NCI-H446 (cell line): ENCODE measurements around the gene ILK.

ENCODE experiments used
- DNase-seq, 2 experiments: peaks; one replicate each; lab custom pipeline; 2025; lab: John Stamatoyannopoulos, UW

Gene ILK

GRCh38 chr11:6603287-6604080, at the start of gene ILK, which contains the start of gene RRP8:
TSS of gene ILK (plus strand) at chr11:6603774. CDS start at chr11:6604272, 498 bp downstream.
TSS of gene RRP8 (minus strand) at chr11:6603616. CDS start at chr11:6603502, 114 bp downstream.
- peak; percentile 67 to 88 for DNase-seq

- DNase-seq = no peak
Observed at GRCh38 chr11:6554828-6555706, 48.5 kb upstream of the ILK start.

- no peak for DNase-seq
Observed at GRCh38 chr11:6556139-6556949, 47.2 kb upstream of the ILK start.

GRCh38 chr11:6557063-6557462, 46.5 kb upstream of the ILK start:
- no peak for DNase-seq

GRCh38 chr11:6557761-6558674, 45.6 kb upstream of the ILK start:
- DNase-seq = peak in 1 of 2 experiments; percentile 73

GRCh38 chr11:6559369-6559768, 44.2 kb upstream of the ILK start:
- DNase-seq = no peak

- DNase-seq = no peak
Observed at GRCh38 chr11:6561288-6561687, 42.3 kb upstream of the ILK start.

- no peak for DNase-seq
Observed at GRCh38 chr11:6563121-6563619, 40.4 kb upstream of the ILK start.

GRCh38 chr11:6563667-6564066, 39.9 kb upstream of the ILK start:
- no peak for DNase-seq

- DNase-seq = no peak
Observed at GRCh38 chr11:6565325-6565724, 38.2 kb upstream of the ILK start.

GRCh38 chr11:6565988-6566703, 37.4 kb upstream of the ILK start:
- no peak for DNase-seq

- peak in 1 of 2 experiments; percentile 44 for DNase-seq
Observed at GRCh38 chr11:6566704-6567370, 36.7 kb upstream of the ILK start.

- DNase-seq = peak in 1 of 2 experiments; percentile 44
Observed at GRCh38 chr11:6567371-6567745, 36.2 kb upstream of the ILK start.

GRCh38 chr11:6568191-6568918, 35.2 kb upstream of the ILK start:
- peak; percentile 84 to 89 for DNase-seq

GRCh38 chr11:6569706-6570105, 33.9 kb upstream of the ILK start:
- DNase-seq = no peak

- no peak for DNase-seq
Observed at GRCh38 chr11:6570691-6571427, 32.7 kb upstream of the ILK start.

- no peak for DNase-seq
Observed at GRCh38 chr11:6571434-6572008, 32.1 kb upstream of the ILK start.

- no peak for DNase-seq
Observed at GRCh38 chr11:6572215-6572614, 31.4 kb upstream of the ILK start.
